Panc1 (cell line): ENCODE results near the gene ZC3H7A. TPM values are rescaled to one million over a fixed set of nuclear protein-coding genes. Genes with fewer than 3 reads are reported as not detected.

Experiments
- ATAC-seq: fragments of 200-7000 bp; cut with Tn5 transposase; 2 replicates; pipeline ENCODE4 v1.9.1; 2020; ENCODE audit warnings: mild to moderate bottlenecking, moderate library complexity
- BruUV-seq: library from RNA; stranded (reverse); fragments of 400-500 nt; replicated peaks from 2 replicates; lab custom pipeline; 2021; lab: Mats Ljungman, UMichigan
- CTCF ChIA-PET: fragments of 300-600 bp; sonication (Branson Sonifier 250); formaldehyde crosslinking; loops from one replicate; lab custom pipeline; 2022; ENCODE audit warnings: antibody characterized with exemption; lab: Charles Lee
- POLR2A ChIA-PET: fragments of 300-600 bp; sonication (Branson Sonifier 250); formaldehyde crosslinking; loops from one replicate; lab custom pipeline; 2022; ENCODE audit warnings: antibody characterized with exemption; lab: Charles Lee
- DNase-seq: peaks from one replicate; pipeline ENCODE4 v3.0.0-alpha.2; 2010; ENCODE audit warnings: low read depth, low spot score
- H3K27ac ChIP-seq: 2 replicates; pipeline ENCODE4 v1.5.1; 2011; ENCODE audit warnings: mild to moderate bottlenecking, low read length, inconsistent platforms
- H3K27me3 ChIP-seq: fragments of 200-500 bp; sonication (Bioruptor generic); 2 replicates; pipeline ENCODE4 v1.6.0; 2014; ENCODE audit warnings: low read length, inconsistent platforms; ENCODE audit not compliant: control insufficient read depth, insufficient read depth
- H3K36me3 ChIP-seq: fragments of 200-500 bp; sonication (Bioruptor generic); 2 replicates; pipeline ENCODE4 v1.5.1; 2014; ENCODE audit warnings: inconsistent platforms, mild to moderate bottlenecking, low read length, moderate library complexity; ENCODE audit not compliant: control insufficient read depth, insufficient read depth
- H3K4me1 ChIP-seq: 2 replicates; pipeline ENCODE4 v1.5.1; 2011; ENCODE audit warnings: inconsistent platforms, mild to moderate bottlenecking, low read length, moderate library complexity; ENCODE audit not compliant: control insufficient read depth, insufficient read depth
- H3K4me3 ChIP-seq, 2 experiments: 2 replicates each; pipeline ENCODE4 v1.5.1; 2011 to 2012; ENCODE audit warnings: low read depth in 2 of 2, low read length in 2 of 2, mild to moderate bottlenecking in 2 of 2, inconsistent platforms in 1 of 2, moderate library complexity in 1 of 2
- H3K9me3 ChIP-seq: fragments of 200-500 bp; sonication (Bioruptor generic); 2 replicates; pipeline ENCODE4 v1.5.1; 2014; ENCODE audit warnings: low read depth, mild to moderate bottlenecking, inconsistent platforms, low read length, moderate library complexity; ENCODE audit not compliant: control insufficient read depth, insufficient read depth
- POLR2AphosphoS5 ChIP-seq: IDR thresholded peaks from 2 replicates; pipeline ENCODE4 v1.6.1; 2012; ENCODE audit warnings: mild to moderate bottlenecking, low read depth, low read length, moderate library complexity
- SIN3A ChIP-seq: IDR thresholded peaks from 2 replicates; pipeline ENCODE4 v1.6.1; 2012; ENCODE audit warnings: low read depth, mild to moderate bottlenecking, low read length, moderate library complexity, borderline replicate concordance; ENCODE audit not compliant: insufficient read depth
- TCF7L2 ChIP-seq: IDR thresholded peaks from 2 replicates; pipeline ENCODE4 v1.6.1; 2011; ENCODE audit warnings: mild to moderate bottlenecking, low read depth, low read length, inconsistent platforms
- in situ Hi-C: cut with HindIII; loops from 2 replicates; pipeline ENCODE4 v1.10.0; 2016; ENCODE audit warnings: low sequenced_read_pairs, low pct_unique_long_range_greater_than_20kb
- intact Hi-C: fragments of 100-400 bp; cut with micrococcal nuclease; formaldehyde crosslinking; loops from one replicate; pipeline ENCODE4 v1.10.0; 2022; ENCODE audit not compliant: unreplicated experiment
- total RNA-seq: library from RNA; stranded (reverse); gene quantifications from one replicate; pipeline ENCODE4 v1.2.1, GENCODE V29; 2021; ENCODE audit not compliant: unreplicated experiment
- TF ChIP-seq, protein P1 (sequence below): fragments of 450-650 bp; IDR thresholded peaks from 2 replicates; pipeline ENCODE4 v1.5.1; 2017; ENCODE audit warnings: mild to moderate bottlenecking
- TF ChIP-seq, protein P2 (sequence below), 2 experiments: IDR thresholded peaks; 2 replicates each; pipeline ENCODE4 v1.6.1; 2011 to 2012; ENCODE audit warnings: low read depth in 2 of 2, control low read depth in 1 of 2, low read length in 1 of 2, mild to moderate bottlenecking in 1 of 2, moderate library complexity in 1 of 2; ENCODE audit not compliant: insufficient read depth in 1 of 2

The ZC3H7A gene
- total RNA-seq, 1 experiment from 2014 or later, result 52.3 TPM

DNA sequence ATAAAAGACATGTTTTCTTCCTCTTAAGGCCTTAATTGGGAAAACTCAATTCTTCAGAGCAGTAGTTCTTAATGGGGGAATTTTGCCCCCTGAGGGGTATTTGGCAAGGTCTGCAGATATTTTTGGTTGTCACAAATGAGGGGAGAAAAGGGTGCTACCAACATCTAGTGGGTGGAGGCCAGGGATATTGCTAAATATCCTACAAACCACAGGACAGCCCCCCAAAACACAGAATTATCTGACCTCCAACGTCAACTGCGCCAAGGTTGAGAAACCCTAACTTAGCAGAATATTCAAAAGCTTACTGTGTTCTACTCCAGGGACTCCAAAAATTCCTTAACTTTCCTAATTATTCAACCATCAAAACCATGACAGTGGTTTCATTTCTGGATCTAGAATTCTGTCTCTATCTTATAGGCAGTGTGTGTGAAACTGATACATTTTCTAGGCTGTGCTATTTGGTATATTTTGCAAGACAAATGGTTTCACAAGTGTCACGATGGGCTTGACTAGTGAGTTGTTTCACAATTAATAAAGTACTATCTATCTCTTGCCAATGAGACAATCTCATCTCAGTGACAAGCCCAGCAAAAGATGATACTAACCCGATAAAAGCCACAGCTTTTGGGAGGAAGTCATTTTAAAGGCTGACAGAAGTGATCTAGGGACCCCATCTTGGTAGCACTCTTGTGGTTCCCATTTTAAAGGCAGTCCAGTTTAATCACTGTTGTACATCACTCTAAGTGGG is 69.1 kb downstream of the ZC3H7A start:
- intact Hi-C loops, result no loop called here

GRCh38 chr16:11726008-11726407 is 71.0 kb downstream of the ZC3H7A start:
- DNase-seq, result no peak
- CTCF ChIA-PET, result interaction anchor here (0.6 kb wide), 1 partner anchor 83 kb away, joined by 5 read pairs; no protein-coding TSS in a partner anchor

More for the DNA sequence above, 69.1 kb downstream of the ZC3H7A start:
- POLR2A ChIA-PET, result no interaction called here
- Histone ChIP-seq H3K4me1 (no peaks in the 10 kb centered on the region), H3K36me3 (peaks cover 8% of the 10 kb centered on the region), H3K27me3 (no peaks in the 10 kb centered on the region), H3K9me3 (no peaks in the 10 kb centered on the region), H3K27ac (no peak overlapping the region), H3K4me3 (no peak overlapping the region)
- no TSS peak for BruUV-seq
- in situ Hi-C loops, result no loop called here
- TF ChIP-seq TCF7L2 (no peak), SIN3A (no peak), POLR2AphosphoS5 (no peak)
- TF ChIP-seq, protein P1, sequence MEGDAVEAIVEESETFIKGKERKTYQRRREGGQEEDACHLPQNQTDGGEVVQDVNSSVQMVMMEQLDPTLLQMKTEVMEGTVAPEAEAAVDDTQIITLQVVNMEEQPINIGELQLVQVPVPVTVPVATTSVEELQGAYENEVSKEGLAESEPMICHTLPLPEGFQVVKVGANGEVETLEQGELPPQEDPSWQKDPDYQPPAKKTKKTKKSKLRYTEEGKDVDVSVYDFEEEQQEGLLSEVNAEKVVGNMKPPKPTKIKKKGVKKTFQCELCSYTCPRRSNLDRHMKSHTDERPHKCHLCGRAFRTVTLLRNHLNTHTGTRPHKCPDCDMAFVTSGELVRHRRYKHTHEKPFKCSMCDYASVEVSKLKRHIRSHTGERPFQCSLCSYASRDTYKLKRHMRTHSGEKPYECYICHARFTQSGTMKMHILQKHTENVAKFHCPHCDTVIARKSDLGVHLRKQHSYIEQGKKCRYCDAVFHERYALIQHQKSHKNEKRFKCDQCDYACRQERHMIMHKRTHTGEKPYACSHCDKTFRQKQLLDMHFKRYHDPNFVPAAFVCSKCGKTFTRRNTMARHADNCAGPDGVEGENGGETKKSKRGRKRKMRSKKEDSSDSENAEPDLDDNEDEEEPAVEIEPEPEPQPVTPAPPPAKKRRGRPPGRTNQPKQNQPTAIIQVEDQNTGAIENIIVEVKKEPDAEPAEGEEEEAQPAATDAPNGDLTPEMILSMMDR, result no peak
- TF ChIP-seq, protein P2, sequence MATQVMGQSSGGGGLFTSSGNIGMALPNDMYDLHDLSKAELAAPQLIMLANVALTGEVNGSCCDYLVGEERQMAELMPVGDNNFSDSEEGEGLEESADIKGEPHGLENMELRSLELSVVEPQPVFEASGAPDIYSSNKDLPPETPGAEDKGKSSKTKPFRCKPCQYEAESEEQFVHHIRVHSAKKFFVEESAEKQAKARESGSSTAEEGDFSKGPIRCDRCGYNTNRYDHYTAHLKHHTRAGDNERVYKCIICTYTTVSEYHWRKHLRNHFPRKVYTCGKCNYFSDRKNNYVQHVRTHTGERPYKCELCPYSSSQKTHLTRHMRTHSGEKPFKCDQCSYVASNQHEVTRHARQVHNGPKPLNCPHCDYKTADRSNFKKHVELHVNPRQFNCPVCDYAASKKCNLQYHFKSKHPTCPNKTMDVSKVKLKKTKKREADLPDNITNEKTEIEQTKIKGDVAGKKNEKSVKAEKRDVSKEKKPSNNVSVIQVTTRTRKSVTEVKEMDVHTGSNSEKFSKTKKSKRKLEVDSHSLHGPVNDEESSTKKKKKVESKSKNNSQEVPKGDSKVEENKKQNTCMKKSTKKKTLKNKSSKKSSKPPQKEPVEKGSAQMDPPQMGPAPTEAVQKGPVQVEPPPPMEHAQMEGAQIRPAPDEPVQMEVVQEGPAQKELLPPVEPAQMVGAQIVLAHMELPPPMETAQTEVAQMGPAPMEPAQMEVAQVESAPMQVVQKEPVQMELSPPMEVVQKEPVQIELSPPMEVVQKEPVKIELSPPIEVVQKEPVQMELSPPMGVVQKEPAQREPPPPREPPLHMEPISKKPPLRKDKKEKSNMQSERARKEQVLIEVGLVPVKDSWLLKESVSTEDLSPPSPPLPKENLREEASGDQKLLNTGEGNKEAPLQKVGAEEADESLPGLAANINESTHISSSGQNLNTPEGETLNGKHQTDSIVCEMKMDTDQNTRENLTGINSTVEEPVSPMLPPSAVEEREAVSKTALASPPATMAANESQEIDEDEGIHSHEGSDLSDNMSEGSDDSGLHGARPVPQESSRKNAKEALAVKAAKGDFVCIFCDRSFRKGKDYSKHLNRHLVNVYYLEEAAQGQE (IDR thresholded peaks at IDR 0.05; ENCODE audit: insufficient read depth in 1 of 2, low read depth in 2 of 2, low read length in 1 of 2), result no peak
- CTCF ChIA-PET, result no interaction called here
- ATAC-seq (no peak), DNase-seq (no peak)

More at GRCh38 chr16:11726008-11726407, 71.0 kb downstream of the ZC3H7A start:
- BruUV-seq, result no TSS peak
- Histone ChIP-seq H3K27me3 (no peaks in the 10 kb centered on the region), H3K9me3 (no peaks in the 10 kb centered on the region), H3K4me3 (no peak overlapping the region), H3K36me3 (no peaks in the 10 kb centered on the region; the same call in none of the 2 replicates), H3K27ac (no peak overlapping the region), H3K4me1 (no peaks in the 10 kb centered on the region)
- in situ Hi-C loops, result no loop called here
- POLR2A ChIA-PET, result interaction anchor here (0.7 kb wide), 1 partner anchor 336 kb away, joined by 18 read pairs; no protein-coding TSS in a partner anchor
- TF ChIP-seq, protein P1, result no peak
- TF ChIP-seq, protein P2 (IDR thresholded peaks at IDR 0.05; ENCODE audit: insufficient read depth in 1 of 2, low read depth in 2 of 2, low read length in 1 of 2), result no peak
- TF ChIP-seq SIN3A, result no peak
- no peak for TF ChIP-seq TCF7L2
- no peak for TF ChIP-seq POLR2AphosphoS5
- intact Hi-C loops, result no loop called here
- no peak for ATAC-seq
